Sigmoid colon (tissue), 7 donors: ENCODE results near the gene PARP9. TPM values are rescaled to one million over a fixed set of nuclear protein-coding genes. Genes with fewer than 3 reads are reported as not detected.

Source experiments
- DNase-seq: peaks from one replicate; pipeline ENCODE4 v3.0.0-alpha.2; 2019
- H3K27ac ChIP-seq, 4 donors: fragments of 200-600 bp; sonication (generic); one replicate each; pipeline ENCODE4 v1.5.1; 2016 to 2019; ENCODE audit warnings: mild to moderate bottlenecking in 1 of 4
- H3K27me3 ChIP-seq, 3 donors: fragments of 200-600 bp; sonication (generic); one replicate each; pipeline ENCODE4 v1.5.1; 2019; ENCODE audit warnings: mild to moderate bottlenecking in 1 of 3
- H3K36me3 ChIP-seq, 4 donors: fragments of 200-600 bp; sonication (generic); one replicate each; pipeline ENCODE4 v1.5.1; 2016 to 2019
- H3K4me1 ChIP-seq, 4 donors: fragments of 200-600 bp; sonication (generic); one replicate each; pipeline ENCODE4 v1.5.1; 2017 to 2019
- H3K4me3 ChIP-seq, 4 donors: fragments of 200-600 bp; sonication (generic); one replicate each; pipeline ENCODE4 v1.5.1; 2017 to 2019; ENCODE audit warnings: mild to moderate bottlenecking in 2 of 4, moderate library complexity in 1 of 4
- H3K9me3 ChIP-seq, 4 donors: fragments of 200-600 bp in 3 of 4; sonication (generic) in 3 of 4; one replicate each; pipeline versions ENCODE4 v1.5.1 to v1.6.1; 2013 to 2019
- EP300 ChIP-seq, 4 donors: sonication (generic); formaldehyde crosslinking; IDR thresholded peaks; one replicate each; pipeline ENCODE4 v1.6.1; 2017; ENCODE audit warnings: antibody characterized with exemption in 4 of 4
- POLR2A ChIP-seq, 2 donors: fragments of 450-650 bp; IDR thresholded peaks; one replicate each; pipeline ENCODE4 v1.6.1; 2016; ENCODE audit warnings: antibody characterized with exemption in 2 of 2, mild to moderate bottlenecking in 2 of 2, moderate library complexity in 2 of 2
- POLR2AphosphoS5 ChIP-seq, 4 donors: sonication (generic); formaldehyde crosslinking; IDR thresholded peaks; one replicate each; pipeline ENCODE4 v1.6.1; 2017; ENCODE audit warnings: antibody characterized with exemption in 4 of 4
- WGBS, 2 donors: extraction: QIAGEN DNeasy Blood & Tissue Kit; methylation state at CpG; one replicate each; pipeline ENCODE4 v1.1.7; 2013; 5-methylcytosine and 5-hydroxymethylcytosine counted together
- intact Hi-C: fragments of 100-400 bp; cut with DNase I; formaldehyde crosslinking; loops from one replicate; pipeline ENCODE4 v1.15.1; 2023
- polyA plus RNA-seq, 3 donors: library from polyadenylated mRNA; stranded (reverse); fragments of 200-250 nt; gene quantifications; one replicate each; pipeline ENCODE4 v1.2.3, GENCODE V29; 2013
- total RNA-seq, 4 donors: library from RNA; depleted of rRNA; stranded (reverse); fragments of >200 nt; gene quantifications; one replicate each; pipeline ENCODE4 v1.1.0, GENCODE V29; 2016
- TF ChIP-seq, protein P1 (sequence below), 4 experiments: fragments of 450-650 bp in 3 of 4; fragments of 200-600 bp in 1 of 4; IDR thresholded peaks; one replicate each; pipeline ENCODE4 v1.5.1; 2016 to 2019; ENCODE audit warnings: antibody characterized with exemption in 4 of 4, mild to moderate bottlenecking in 3 of 4, moderate library complexity in 2 of 4
- donor health status: healthy with polysubstance abuse.
- donor health status: Bipolar disorder and iron deficiency.
- donor health status: healthy.

The PARP9 gene
- total and polyA plus RNA-seq, 7 donors: 20.4 to 48.4 (median 29.6) TPM

DNA sequence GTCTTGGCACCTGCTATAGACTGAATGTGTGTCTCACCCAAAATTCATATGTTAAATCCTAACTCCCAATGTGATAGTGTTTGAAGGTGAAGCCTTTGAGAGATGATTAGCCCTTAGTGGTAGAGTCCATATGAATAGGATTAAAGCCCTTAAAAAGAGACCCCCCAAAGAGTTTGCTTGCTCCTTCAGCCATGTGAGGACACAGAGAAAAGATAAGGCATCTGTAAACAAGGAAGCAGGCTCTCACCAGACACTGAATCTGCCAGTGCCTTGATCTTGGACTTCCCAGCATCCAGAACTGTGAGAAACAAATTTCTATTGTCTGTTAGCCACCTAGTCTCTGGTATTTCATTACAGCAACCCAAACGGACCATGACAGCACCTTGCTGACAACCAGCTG, 65.9 kb downstream of the PARP9 start:
- intact Hi-C loops: no loop called here
- TF ChIP-seq EP300 (IDR thresholded peaks at IDR 0.05) (no peak), POLR2A (IDR thresholded peaks at IDR 0.05) (no peak), POLR2AphosphoS5 (IDR thresholded peaks at IDR 0.05) (no peak)
- TF ChIP-seq, protein P1, sequence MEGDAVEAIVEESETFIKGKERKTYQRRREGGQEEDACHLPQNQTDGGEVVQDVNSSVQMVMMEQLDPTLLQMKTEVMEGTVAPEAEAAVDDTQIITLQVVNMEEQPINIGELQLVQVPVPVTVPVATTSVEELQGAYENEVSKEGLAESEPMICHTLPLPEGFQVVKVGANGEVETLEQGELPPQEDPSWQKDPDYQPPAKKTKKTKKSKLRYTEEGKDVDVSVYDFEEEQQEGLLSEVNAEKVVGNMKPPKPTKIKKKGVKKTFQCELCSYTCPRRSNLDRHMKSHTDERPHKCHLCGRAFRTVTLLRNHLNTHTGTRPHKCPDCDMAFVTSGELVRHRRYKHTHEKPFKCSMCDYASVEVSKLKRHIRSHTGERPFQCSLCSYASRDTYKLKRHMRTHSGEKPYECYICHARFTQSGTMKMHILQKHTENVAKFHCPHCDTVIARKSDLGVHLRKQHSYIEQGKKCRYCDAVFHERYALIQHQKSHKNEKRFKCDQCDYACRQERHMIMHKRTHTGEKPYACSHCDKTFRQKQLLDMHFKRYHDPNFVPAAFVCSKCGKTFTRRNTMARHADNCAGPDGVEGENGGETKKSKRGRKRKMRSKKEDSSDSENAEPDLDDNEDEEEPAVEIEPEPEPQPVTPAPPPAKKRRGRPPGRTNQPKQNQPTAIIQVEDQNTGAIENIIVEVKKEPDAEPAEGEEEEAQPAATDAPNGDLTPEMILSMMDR (IDR thresholded peaks at IDR 0.05): no peak
- Histone ChIP-seq H3K4me1 (peaks cover 0 to 19% (median 11%) of the 10 kb centered on the region in 4 donors), H3K27me3 (no peaks in the 10 kb centered on the region), H3K9me3 (no peaks in the 10 kb centered on the region), H3K4me3 (no peak overlapping the region), H3K27ac (no peak overlapping the region), H3K36me3 (peaks cover 0 to 32% (median 9%) of the 10 kb centered on the region in 4 donors)
- no peak for DNase-seq
- 77 to 78% methylated on average over 1 of the region's 1 CpG for WGBS, 2 donors

- Histone ChIP-seq H3K27me3 (no peaks in the 10 kb centered on the region), H3K27ac (no peak overlapping the region), H3K36me3 (peaks cover 0 to 39% (median 9%) of the 10 kb centered on the region in 4 donors), H3K9me3 (no peaks in the 10 kb centered on the region), H3K4me3 (no peak overlapping the region), H3K4me1 (peaks cover 0 to 19% (median 11%) of the 10 kb centered on the region in 4 donors)
- no peak for TF ChIP-seq POLR2AphosphoS5 (IDR thresholded peaks at IDR 0.05)
- TF ChIP-seq POLR2A (IDR thresholded peaks at IDR 0.05): no peak
- TF ChIP-seq EP300 (IDR thresholded peaks at IDR 0.05): no peak
- TF ChIP-seq, protein P1 (IDR thresholded peaks at IDR 0.05): no peak
- WGBS, 2 donors: 49 to 85% methylated on average over 1 of the region's 1 CpG
- intact Hi-C loops: no loop called here
- DNase-seq: no peak
Measured at GRCh38 chr3:122497425-122497824, 66.7 kb downstream of the PARP9 start.

DNA sequence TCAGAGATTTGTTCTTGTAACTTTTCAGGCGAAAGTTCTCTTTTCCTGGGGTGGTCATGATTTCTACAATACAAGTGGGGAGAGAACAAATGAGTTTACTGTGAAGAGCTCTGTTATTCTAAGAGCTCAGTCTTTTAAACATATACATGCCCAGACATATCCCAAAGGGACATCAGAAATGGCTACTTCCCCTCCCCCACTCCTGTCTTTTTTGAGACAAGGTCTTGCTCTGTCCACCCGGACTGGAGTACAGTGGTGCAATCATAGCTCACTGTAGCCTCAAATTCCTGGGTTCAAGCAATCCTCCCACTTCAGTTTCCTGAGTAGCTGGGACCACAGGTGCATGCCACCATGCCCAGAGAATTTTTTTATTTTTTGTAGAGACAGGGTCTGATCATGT, 67.6 kb downstream of the PARP9 start:
- Histone ChIP-seq H3K27ac (no peak overlapping the region), H3K36me3 (peaks cover 0 to 40% (median 9%) of the 10 kb centered on the region in 4 donors), H3K9me3 (no peaks in the 10 kb centered on the region), H3K4me1 (peaks cover 0 to 19% (median 3%) of the 10 kb centered on the region in 4 donors), H3K27me3 (no peaks in the 10 kb centered on the region), H3K4me3 (no peak overlapping the region)
- intact Hi-C loops: no loop called here
- WGBS, 2 donors: 87 to 91% methylated on average over 2 of the region's 2 CpGs
- TF ChIP-seq POLR2A (IDR thresholded peaks at IDR 0.05): no peak
- no peak for TF ChIP-seq POLR2AphosphoS5 (IDR thresholded peaks at IDR 0.05)
- TF ChIP-seq EP300 (IDR thresholded peaks at IDR 0.05): no peak
- TF ChIP-seq, protein P1 (IDR thresholded peaks at IDR 0.05): no peak
- DNase-seq: no peak

DNA sequence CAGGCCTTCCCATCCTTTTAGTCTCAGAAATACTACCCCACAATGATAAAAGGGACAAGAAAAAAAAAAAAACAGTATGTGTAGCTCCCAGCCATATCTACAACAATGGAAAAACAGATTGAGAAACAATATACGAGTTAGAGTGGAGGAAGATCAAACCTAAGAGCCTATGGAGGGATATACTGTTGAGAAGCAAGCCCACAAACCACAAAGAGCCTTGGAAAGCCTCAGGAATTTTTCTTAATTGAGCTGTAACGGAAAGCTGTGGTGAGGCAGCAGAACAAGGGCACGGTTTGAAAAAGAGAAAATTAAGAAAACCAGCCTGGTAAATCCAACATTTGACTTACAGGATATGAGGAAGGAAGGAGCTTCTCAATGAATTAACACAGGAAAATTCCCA, 70.8 kb downstream of the PARP9 start:
- H3K27me3 ChIP-seq: no peaks in the 10 kb centered on the region
- DNase-seq: no peak
- no peaks in the 10 kb centered on the region for H3K9me3 ChIP-seq
- no peak overlapping the region for H3K27ac ChIP-seq
- peaks cover 0 to 13% (median 3%) of the 10 kb centered on the region in 4 donors for H3K4me1 ChIP-seq
- peaks cover 0 to 45% (median 9%) of the 10 kb centered on the region in 4 donors for H3K36me3 ChIP-seq
- TF ChIP-seq POLR2A (IDR thresholded peaks at IDR 0.05) (no peak), POLR2AphosphoS5 (IDR thresholded peaks at IDR 0.05) (no peak), EP300 (IDR thresholded peaks at IDR 0.05) (no peak)
- TF ChIP-seq, protein P1 (IDR thresholded peaks at IDR 0.05): no peak
- 88 to 94% methylated on average over 3 of the region's 3 CpGs for WGBS, 2 donors
- intact Hi-C loops: no loop called here
- H3K4me3 ChIP-seq: no peak overlapping the region
